Midbrain (tissue), 1 donor: ENCODE results near the gene TNS3.

Experiments used
- DNase-seq: peaks from one replicate; lab custom pipeline; 2025; lab: John Stamatoyannopoulos, UW

Gene TNS3

GRCh38 chr7:47485640-47486435 lies 96.1 kb downstream of the TNS3 start:
- DNase-seq = no peak

DNA sequence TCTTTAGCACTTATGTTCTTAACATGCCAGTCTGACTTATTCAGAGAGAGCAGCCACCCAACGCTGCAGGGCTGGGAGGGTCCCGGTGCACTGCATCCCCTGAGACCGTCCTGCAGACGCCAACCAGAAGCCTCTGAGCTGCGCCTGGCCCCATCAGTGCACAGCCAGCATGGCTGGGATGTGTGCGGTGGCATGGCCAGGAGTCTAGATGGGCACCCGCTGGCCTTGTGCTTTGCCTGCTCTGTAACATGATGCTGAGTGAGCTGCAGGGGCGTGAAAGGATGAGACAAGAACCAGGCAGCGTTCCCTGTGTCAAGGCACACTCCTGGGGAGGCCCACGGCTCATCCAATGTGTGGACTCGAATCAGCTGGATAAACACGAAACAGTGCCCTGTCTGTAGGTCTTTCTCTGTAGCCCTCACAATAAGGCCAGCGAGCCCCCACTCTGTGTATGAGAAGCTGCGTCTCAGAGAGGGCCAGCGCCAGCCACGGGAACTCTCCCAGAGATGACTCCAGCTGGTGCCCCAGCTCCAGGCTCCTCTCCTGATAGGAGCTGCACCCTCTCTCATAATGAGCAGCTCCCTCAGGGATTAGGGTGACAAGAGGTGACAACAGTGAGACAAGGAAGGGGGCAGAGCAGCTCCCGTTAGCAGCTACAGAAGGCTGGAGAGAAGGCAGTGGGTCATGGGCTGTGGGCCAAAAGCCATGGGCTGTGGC lies 96.8 kb downstream of the TNS3 start:
- DNase-seq = no peak

DNA sequence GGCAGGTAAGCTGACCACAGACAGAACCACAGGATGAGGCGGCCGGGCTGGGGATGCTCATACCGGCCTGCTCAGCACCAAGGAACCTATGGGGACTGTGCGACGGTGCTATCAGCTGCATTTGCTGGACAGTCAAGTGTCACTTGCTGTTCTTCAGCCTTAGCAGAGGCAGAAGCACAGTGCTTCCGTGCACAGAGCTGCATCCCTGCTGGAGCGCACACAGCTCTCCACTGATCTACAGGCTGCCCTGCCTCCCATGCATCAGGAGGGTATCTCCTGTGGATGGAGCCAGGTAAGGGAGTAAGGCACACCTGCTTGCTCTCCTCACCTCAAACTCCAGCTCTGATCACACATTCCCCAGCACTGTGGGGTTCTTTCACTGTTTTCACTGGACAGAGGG lies 97.5 kb downstream of the TNS3 start:
- DNase-seq = no peak

- no peak for DNase-seq
Observed at GRCh38 chr7:47483604-47484273, 98.2 kb downstream of the TNS3 start.

GRCh38 chr7:47482013-47482875 lies 99.7 kb downstream of the TNS3 start:
- no peak for DNase-seq

GRCh38 chr7:47481541-47482012 lies 100.3 kb downstream of the TNS3 start:
- DNase-seq = no peak

DNA sequence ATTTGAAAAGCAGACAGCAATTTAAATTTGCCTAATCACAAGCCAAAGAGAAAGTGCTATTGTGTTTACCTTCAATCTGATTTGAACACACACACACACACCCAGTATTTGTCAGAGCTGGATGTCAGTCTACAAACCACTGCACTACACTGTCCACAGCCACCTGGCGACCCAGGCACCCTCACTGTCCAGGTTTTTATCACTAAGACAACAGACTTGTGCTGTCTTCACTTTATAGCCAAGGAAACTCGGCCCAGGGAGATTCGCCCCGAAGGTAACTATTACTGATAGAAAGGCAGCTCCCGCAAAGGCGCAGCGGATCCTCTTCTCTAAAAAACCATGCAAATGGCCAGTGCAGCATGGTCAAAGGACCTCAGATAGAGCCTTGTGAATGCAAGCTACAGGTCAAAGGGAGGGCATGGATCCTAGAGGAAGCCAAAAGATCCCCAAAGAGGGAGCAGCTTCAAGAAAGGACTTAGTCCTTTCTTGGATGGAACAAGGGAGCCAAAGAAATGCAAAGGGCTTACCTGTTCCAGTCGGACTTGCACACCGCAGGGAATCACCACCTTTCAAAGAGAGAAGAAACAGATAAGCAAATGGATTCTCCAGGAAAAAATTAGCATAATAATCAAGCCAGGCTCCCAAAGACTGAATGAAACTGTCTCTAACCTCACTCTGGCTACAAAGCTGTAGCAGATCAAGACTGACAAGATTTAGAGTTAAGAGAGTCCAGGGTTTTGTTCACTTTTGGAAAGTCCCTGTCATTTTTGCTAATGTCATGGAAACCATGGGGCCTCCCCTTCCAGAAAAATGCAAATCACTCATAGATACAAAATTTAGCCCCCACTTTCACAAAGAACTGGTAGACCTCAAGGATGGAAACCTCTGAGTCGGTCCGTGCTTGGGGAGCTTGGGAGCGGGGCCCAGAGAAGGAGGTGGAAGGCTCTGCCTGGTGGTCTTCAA lies 101.1 kb downstream of the TNS3 start:
- no peak for DNase-seq

DNA sequence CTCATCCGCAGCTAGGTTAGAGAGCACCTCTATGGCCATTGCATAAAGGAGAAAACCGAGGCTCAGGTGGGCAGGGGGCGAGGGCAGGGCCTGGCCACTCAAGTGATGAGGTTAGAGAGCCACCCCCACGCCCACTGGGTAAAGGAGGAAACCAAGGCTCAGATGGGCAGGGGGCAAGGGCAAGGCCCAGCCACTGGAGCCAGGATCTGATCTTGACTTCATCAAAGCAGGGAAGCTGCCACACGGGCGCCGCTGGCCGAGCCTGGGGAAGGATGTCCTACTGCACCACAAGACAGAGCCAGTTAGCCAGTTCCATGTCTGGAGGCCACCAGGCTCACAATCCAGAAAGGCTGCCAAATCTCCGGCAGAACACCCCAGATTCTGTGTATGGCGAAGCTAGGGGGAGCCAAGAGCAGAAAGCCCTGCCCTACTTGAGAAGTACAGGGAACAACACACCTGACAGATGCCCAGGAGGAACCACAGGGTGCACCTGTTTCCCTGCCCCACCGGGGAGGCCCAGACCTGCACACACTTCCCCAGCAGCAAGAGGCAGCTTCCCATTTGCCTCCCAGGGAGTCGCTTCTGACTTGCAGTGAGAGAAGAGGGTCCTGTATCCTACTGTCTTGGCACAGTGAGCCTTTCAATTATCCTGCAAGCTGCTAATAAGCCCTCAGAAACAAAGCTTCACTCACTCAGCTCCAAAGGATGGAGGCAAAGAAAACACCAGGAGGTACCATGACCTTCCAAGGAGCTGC lies 101.9 kb downstream of the TNS3 start:
- DNase-seq = no peak

GRCh38 chr7:47478926-47479711 lies 102.8 kb downstream of the TNS3 start:
- DNase-seq = no peak

GRCh38 chr7:47478017-47478344 lies 103.9 kb downstream of the TNS3 start:
- DNase-seq = no peak

GRCh38 chr7:47477191-47478016 lies 104.5 kb downstream of the TNS3 start:
- DNase-seq = no peak

GRCh38 chr7:47475880-47476227 lies 106.1 kb downstream of the TNS3 start:
- no peak for DNase-seq

- no peak for DNase-seq
Observed at GRCh38 chr7:47474937-47475879, 106.7 kb downstream of the TNS3 start.

GRCh38 chr7:47474211-47474936 lies 107.5 kb downstream of the TNS3 start:
- no peak for DNase-seq

GRCh38 chr7:47473499-47474210 lies 108.3 kb downstream of the TNS3 start:
- DNase-seq = no peak
